Measurements from ENCODE around the gene ARHGEF3. TPM values are rescaled to one million over a fixed set of nuclear protein-coding genes. Genes with fewer than 3 reads are reported as not detected.

Gene ARHGEF3
- total RNA-seq, 1 donor = 6.5 TPM

DNA sequence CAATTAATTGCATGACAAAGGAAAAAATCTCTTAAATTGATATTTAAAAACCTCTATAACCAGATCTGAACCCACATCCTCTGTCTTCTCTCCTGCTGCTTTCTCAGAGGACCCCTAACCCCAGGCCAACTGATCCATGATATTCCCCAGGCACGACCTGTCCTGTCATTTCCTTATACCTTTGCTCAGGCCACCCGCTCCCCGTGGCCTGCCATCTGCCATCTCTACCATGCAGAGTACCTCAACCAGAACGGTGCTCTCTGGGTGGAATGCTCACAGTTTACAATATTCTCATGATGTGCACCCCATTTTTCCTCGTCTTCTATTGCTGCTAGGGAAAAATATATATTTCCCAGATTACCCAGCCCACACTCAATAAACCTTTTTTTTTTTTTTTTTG is 57.7 kb downstream of the ARHGEF3 start:
- no peak for DNase-seq (ENCODE audit: low read depth)
- TF ChIP-seq, protein P1, sequence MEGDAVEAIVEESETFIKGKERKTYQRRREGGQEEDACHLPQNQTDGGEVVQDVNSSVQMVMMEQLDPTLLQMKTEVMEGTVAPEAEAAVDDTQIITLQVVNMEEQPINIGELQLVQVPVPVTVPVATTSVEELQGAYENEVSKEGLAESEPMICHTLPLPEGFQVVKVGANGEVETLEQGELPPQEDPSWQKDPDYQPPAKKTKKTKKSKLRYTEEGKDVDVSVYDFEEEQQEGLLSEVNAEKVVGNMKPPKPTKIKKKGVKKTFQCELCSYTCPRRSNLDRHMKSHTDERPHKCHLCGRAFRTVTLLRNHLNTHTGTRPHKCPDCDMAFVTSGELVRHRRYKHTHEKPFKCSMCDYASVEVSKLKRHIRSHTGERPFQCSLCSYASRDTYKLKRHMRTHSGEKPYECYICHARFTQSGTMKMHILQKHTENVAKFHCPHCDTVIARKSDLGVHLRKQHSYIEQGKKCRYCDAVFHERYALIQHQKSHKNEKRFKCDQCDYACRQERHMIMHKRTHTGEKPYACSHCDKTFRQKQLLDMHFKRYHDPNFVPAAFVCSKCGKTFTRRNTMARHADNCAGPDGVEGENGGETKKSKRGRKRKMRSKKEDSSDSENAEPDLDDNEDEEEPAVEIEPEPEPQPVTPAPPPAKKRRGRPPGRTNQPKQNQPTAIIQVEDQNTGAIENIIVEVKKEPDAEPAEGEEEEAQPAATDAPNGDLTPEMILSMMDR (IDR thresholded peaks at IDR 0.05; ENCODE audit: insufficient read depth, low read depth, low read length) = no peak
- H3K4me3 ChIP-seq (ENCODE audit: low read depth, low read length) = no peak overlapping the region

- H3K4me3 ChIP-seq (ENCODE audit: low read depth, low read length) = no peak overlapping the region
- TF ChIP-seq, protein P1 (IDR thresholded peaks at IDR 0.05; ENCODE audit: insufficient read depth, low read depth, low read length) = no peak
- DNase-seq (ENCODE audit: low read depth) = no peak
Measured at GRCh38 chr3:56742887-56743286, 58.9 kb downstream of the ARHGEF3 start.

GRCh38 chr3:56739036-56739435 is 62.7 kb downstream of the ARHGEF3 start:
- TF ChIP-seq, protein P1 (IDR thresholded peaks at IDR 0.05; ENCODE audit: insufficient read depth, low read depth, low read length) = no peak
- DNase-seq (ENCODE audit: low read depth) = no peak
- no peak overlapping the region for H3K4me3 ChIP-seq (ENCODE audit: low read depth, low read length)

DNA sequence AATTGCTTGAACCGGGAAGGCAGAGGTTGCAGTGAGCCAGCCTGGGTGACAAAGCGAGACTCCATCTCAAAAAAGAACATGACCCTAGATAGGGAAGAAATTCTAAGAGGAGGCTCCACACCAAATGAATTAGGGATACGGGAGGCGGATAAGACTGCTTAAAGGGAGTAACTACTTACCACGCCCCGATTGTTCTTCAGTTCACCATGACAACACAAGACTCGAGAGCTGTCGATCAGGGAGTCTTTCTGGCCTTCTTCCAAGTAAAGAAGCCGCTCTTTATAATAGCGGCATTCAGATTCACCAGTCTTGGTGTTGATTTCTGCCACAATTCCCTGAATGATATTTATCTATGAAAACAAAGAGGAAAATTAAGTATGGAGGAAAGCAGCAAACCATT is 64.7 kb downstream of the ARHGEF3 start:
- no peak overlapping the region for H3K4me3 ChIP-seq (ENCODE audit: low read depth, low read length)
- TF ChIP-seq, protein P1 (IDR thresholded peaks at IDR 0.05; ENCODE audit: insufficient read depth, low read depth, low read length) = no peak
- no peak for DNase-seq (ENCODE audit: low read depth)

GRCh38 chr3:56732109-56732508 is 69.6 kb downstream of the ARHGEF3 start:
- TF ChIP-seq, protein P1 (IDR thresholded peaks at IDR 0.05; ENCODE audit: insufficient read depth, low read depth, low read length) = no peak
- no peak for DNase-seq (ENCODE audit: low read depth)
- H3K4me3 ChIP-seq (ENCODE audit: low read depth, low read length) = no peak overlapping the region

GRCh38 chr3:56725175-56725574 is 76.6 kb downstream of the ARHGEF3 start:
- TF ChIP-seq, protein P1 (IDR thresholded peaks at IDR 0.05; ENCODE audit: insufficient read depth, low read depth, low read length) = no peak
- no peak for DNase-seq (ENCODE audit: low read depth)
- H3K4me3 ChIP-seq (ENCODE audit: low read depth, low read length) = no peak overlapping the region

DNA sequence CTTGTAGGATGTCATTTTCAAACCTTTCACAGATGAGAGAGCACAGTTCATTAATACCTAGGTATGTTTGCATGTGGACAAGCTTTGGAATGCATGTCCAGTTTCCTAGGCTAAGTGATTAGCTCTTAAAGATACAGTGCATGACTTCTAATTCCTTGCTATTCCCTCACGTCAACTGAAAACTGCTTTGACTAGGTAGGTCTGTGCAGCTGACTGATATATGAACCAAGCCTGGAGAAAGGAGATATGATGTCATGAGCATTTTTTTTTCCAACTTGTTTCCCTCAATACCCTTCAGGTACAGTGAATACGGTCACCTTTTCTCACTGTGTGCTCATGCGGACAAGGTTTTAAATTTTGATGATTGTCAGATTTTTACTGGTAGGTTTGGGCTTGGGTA is 77.1 kb downstream of the ARHGEF3 start:
- TF ChIP-seq, protein P1 (IDR thresholded peaks at IDR 0.05; ENCODE audit: insufficient read depth, low read depth, low read length) = no peak
- no peak overlapping the region for H3K4me3 ChIP-seq (ENCODE audit: low read depth, low read length)
- no peak for DNase-seq (ENCODE audit: low read depth)

Measured in fibroblast of villous mesenchyme (primary cell).